Skeletal muscle satellite cell (primary cell): ENCODE measurements around the gene RC3H2.

Experiments used
- H3K27me3 ChIP-seq: 2 replicates; pipeline ENCODE4 v1.7.0; 2013; ENCODE audit warnings: low read length; ENCODE audit not compliant: control insufficient read depth, insufficient read depth
- H3K36me3 ChIP-seq: 2 replicates; pipeline ENCODE4 v1.7.0; 2013; ENCODE audit warnings: mild to moderate bottlenecking, control low read depth, low read length; ENCODE audit not compliant: insufficient read depth
- H3K4me1 ChIP-seq: 2 replicates; pipeline ENCODE4 v1.7.0; 2013; ENCODE audit warnings: low read length; ENCODE audit not compliant: control insufficient read depth, insufficient read depth
- H3K4me2 ChIP-seq: 2 replicates; pipeline ENCODE4 v1.7.0; 2013; ENCODE audit warnings: mild to moderate bottlenecking, low read length
- H3K4me3 ChIP-seq: 2 replicates; pipeline ENCODE4 v1.7.0; 2013; ENCODE audit warnings: low read length
- H3K9ac ChIP-seq: 2 replicates; pipeline ENCODE4 v1.7.0; 2013; ENCODE audit warnings: mild to moderate bottlenecking, low read depth, low read length, moderate library complexity
- H3K9me3 ChIP-seq: replicated peaks from 2 replicates; pipeline ENCODE4 v1.7.0; 2013; ENCODE audit warnings: mild to moderate bottlenecking, control low read depth, low read length

The RC3H2 gene

GRCh38 chr9:122940749-122941581 lies 35.8 kb upstream of the RC3H2 start, which contains the start of gene RABGAP1:
RABGAP1 (plus strand) TSS chr9:122941020; CDS start chr9:122957060, 16,040 bp downstream.
- H3K27me3 ChIP-seq = no peaks in the 10 kb centered on the region
- peak within 1 kb of the TSS; percentile 90 for H3K4me2 ChIP-seq
- H3K9me3 ChIP-seq = no peaks in the 10 kb centered on the region
- H3K9ac ChIP-seq = peak within 1 kb of the TSS; percentile 91
- peak within 1 kb of the TSS; percentile 94 for H3K4me3 ChIP-seq
- peaks cover 6% of the 10 kb centered on the region for H3K4me1 ChIP-seq
- peaks cover 13% of the 10 kb centered on the region for H3K36me3 ChIP-seq

DNA sequence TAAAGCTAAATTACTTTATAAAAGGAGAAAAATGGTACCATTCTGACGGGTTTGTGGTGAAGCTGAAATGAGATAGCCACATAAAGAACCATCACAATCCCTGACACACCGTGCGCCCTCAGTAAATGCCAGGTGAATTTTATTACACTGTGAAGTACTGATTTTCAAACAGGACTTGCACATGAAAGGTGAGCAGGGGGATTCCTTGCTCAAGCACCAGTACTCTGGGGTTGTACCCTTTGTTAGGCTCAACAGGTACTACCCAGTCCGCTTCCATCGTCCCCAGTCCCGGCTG lies 35.2 kb upstream of the RC3H2 start:
- H3K36me3 ChIP-seq = peaks cover 13% of the 10 kb centered on the region
- H3K27me3 ChIP-seq = no peaks in the 10 kb centered on the region
- no peaks in the 10 kb centered on the region for H3K9me3 ChIP-seq
- H3K9ac ChIP-seq = peak overlapping the region; percentile 17
- peak overlapping the region; percentile 79 for H3K4me2 ChIP-seq
- H3K4me3 ChIP-seq = peak overlapping the region; percentile 65
- H3K4me1 ChIP-seq = peaks cover 6% of the 10 kb centered on the region

GRCh38 chr9:122939601-122940000 lies 34.4 kb upstream of the RC3H2 start:
- Histone ChIP-seq H3K27me3 (no peaks in the 10 kb centered on the region), H3K9ac (no peak overlapping the region), H3K4me3 (no peak overlapping the region)

DNA sequence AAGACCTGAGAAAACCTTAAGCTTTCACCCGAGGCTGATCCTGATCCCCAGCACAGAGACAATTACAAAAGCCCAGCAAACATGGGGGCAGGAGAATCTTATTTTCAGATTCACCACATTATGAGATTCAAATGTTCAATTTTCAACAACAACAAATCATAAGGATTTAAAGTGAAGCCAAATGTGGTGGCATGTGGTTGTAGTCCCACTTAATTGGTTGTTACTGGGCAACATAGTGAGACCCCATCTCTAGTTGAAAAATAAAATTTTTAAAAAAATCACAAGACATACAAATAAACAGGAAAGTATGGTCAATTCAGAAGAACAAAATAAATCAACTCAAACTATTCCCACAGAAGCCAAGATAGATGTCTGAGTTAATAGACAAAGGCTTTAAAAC lies 31.7 kb upstream of the RC3H2 start:
- no peak overlapping the region for H3K9ac ChIP-seq
- no peaks in the 10 kb centered on the region for H3K27me3 ChIP-seq

More at GRCh38 chr9:122939601-122940000, 34.4 kb upstream of the RC3H2 start:
- Histone ChIP-seq H3K9me3 (no peaks in the 10 kb centered on the region), H3K4me1 (peaks cover 6% of the 10 kb centered on the region), H3K36me3 (peaks cover 13% of the 10 kb centered on the region), H3K4me2 (no peak overlapping the region)

DNA sequence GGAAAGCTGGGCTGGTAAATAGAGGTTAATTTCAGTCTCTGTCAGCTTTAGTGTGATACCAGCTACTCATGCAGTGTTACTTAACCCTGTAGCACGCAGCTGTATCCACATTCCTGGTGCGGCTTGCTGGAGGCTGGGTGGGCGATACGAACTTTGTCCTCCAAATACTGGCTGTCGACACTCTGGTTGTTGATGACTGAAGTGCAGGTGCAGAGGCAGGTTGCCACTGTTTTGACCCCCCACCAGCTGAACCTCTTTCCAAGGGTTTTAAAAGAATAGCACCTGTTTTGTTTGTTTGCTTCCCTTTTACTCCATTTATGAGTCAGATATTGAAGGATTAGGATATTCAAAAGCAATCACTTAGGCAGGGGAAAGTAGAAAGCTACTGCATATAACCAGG lies 31.3 kb upstream of the RC3H2 start:
- no peak overlapping the region for H3K4me2 ChIP-seq
- peaks cover 9% of the 10 kb centered on the region for H3K4me1 ChIP-seq
- peaks cover 13% of the 10 kb centered on the region for H3K36me3 ChIP-seq
- H3K4me3 ChIP-seq = no peak overlapping the region
- H3K9ac ChIP-seq = no peak overlapping the region
- H3K9me3 ChIP-seq = no peaks in the 10 kb centered on the region
- H3K27me3 ChIP-seq = no peaks in the 10 kb centered on the region

More for the DNA sequence above, 31.7 kb upstream of the RC3H2 start:
- Histone ChIP-seq H3K9me3 (no peaks in the 10 kb centered on the region), H3K4me1 (peaks cover 9% of the 10 kb centered on the region), H3K4me2 (no peak overlapping the region), H3K36me3 (peaks cover 13% of the 10 kb centered on the region), H3K4me3 (no peak overlapping the region)

- no peaks in the 10 kb centered on the region for H3K27me3 ChIP-seq
- H3K4me3 ChIP-seq = peak within 1 kb of the TSS; percentile 81
- peaks cover 3% of the 10 kb centered on the region for H3K36me3 ChIP-seq
- H3K4me2 ChIP-seq = peak within 1 kb of the TSS; percentile 83
- H3K4me1 ChIP-seq = peaks cover 9% of the 10 kb centered on the region
- peak within 1 kb of the TSS; percentile 93 for H3K9ac ChIP-seq
- no peaks in the 10 kb centered on the region for H3K9me3 ChIP-seq
These were observed 26.3 kb upstream of the RC3H2 start, which contains the start of gene ZBTB26 for GRCh38 chr9:122931226-122932121. ZBTB26 (minus strand) TSS chr9:122931512; CDS start chr9:122919934, 11,578 bp downstream.

DNA sequence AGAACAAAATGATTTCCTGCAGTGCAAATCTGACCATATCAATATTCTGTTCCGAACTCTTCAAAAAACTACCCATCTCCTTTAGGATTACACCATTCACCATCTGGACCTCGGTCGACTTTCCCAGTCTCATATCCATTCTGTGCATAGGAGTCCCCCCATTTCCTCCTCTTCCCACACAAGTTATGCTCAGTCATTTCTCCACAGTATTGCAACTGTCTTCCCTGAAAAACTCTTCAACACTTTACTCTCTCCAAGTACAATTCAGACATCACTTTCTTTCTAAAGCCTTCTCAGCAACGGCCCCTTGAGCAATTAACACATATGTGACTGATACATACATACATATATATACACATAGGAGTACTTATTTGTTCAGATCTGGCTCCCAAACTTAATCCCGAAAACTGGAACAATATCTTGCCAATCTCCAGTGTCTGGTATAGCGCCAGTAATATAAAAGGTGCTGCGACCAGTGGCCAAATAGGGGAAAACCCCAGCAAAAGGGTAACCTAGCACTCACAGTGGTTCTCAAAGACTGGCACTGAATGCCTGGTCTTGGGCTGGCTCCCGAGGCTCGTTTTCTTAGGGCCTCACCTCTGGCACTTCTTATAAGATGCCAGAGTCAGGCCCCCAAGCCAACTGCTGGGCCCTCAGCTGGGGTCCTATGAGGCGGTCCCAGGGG lies 25.5 kb upstream of the RC3H2 start:
- peak overlapping the region; percentile 82 for H3K4me2 ChIP-seq
- H3K4me3 ChIP-seq = peak overlapping the region; percentile 81

DNA sequence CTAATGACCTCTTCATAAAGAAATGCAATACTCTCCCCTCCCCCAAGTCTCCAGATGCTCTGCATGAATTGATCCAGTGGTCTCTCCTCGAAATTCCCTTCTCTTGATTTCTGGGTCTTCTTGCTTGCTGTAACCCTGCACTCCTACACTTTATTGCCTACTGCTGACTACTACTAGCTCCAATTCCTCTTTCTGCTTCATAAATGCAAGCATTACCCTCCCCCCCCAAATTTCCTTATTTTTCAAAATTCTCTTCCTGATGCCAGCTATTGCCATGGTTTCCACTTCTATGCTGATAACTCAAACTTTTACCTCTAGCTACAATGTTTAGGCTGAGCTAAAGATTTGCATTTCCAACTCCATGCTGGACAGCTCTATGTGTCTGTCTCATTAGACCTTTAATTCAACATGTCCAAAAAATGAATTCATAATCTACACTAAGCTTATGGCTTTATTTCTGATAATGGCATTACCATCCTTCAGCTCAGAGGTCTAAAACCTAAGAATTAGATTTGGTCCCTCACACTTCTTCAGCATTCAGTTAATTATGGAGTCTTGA lies 24.7 kb upstream of the RC3H2 start:
- Histone ChIP-seq H3K36me3 (no peaks in the 10 kb centered on the region), H3K27me3 (no peaks in the 10 kb centered on the region), H3K9me3 (no peaks in the 10 kb centered on the region), H3K4me2 (peak overlapping the region; percentile 82), H3K4me1 (peaks cover 9% of the 10 kb centered on the region), H3K9ac (no peak overlapping the region), H3K4me3 (peak overlapping the region; percentile 81)

More for the DNA sequence above, 25.5 kb upstream of the RC3H2 start:
- Histone ChIP-seq H3K36me3 (no peaks in the 10 kb centered on the region), H3K9ac (peak overlapping the region; percentile 93), H3K27me3 (no peaks in the 10 kb centered on the region), H3K9me3 (no peaks in the 10 kb centered on the region), H3K4me1 (peaks cover 9% of the 10 kb centered on the region)

DNA sequence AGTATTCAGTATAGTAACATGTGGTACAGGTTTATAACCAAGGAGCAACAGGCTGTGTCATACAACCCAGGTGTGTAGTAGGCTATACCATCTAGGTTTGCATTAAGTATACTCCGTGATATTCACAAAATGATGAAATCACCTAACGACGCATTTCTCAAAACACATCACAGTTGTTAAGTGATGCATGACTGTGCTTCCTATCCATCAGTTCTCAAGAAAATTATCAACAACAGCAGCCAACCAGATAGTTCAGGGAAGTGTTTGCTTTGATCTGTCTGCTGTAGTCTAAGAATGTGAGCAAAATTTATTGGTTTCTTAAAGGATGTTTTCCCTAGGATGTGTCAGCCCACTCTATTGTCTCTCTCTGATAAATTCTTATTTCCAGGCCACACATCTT lies 18.8 kb upstream of the RC3H2 start:
- Histone ChIP-seq H3K9ac (no peak overlapping the region), H3K27me3 (no peaks in the 10 kb centered on the region), H3K4me1 (no peaks in the 10 kb centered on the region), H3K4me2 (no peak overlapping the region), H3K4me3 (no peak overlapping the region), H3K36me3 (peaks cover 4% of the 10 kb centered on the region), H3K9me3 (no peaks in the 10 kb centered on the region)

GRCh38 chr9:122922713-122923112 lies 17.6 kb upstream of the RC3H2 start:
- Histone ChIP-seq H3K9me3 (no peaks in the 10 kb centered on the region), H3K4me2 (no peak overlapping the region), H3K27me3 (no peaks in the 10 kb centered on the region)

DNA sequence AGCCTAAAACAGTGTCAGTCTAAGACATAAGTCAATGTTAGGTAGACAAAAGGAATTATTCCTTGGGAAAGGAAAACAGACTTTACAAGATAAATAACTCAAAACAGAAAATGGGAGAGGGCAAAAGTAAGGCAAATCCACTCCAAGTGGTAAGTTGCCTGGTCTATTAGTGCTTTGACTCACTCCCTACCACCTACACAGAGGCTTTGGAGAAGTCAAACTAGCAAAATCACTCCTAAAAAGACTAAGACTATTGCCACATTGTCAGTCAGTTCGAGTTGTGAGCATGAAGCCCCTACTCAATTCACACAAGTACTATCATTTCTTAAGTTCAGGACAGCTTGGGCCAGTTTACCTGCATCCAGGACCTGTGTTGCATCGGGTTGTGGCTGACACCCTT lies 13.2 kb upstream of the RC3H2 start:
- Histone ChIP-seq H3K9me3 (no peaks in the 10 kb centered on the region), H3K36me3 (peaks cover 11% of the 10 kb centered on the region), H3K27me3 (no peaks in the 10 kb centered on the region), H3K4me3 (no peak overlapping the region), H3K9ac (no peak overlapping the region), H3K4me1 (no peaks in the 10 kb centered on the region), H3K4me2 (no peak overlapping the region)

More at GRCh38 chr9:122922713-122923112, 17.6 kb upstream of the RC3H2 start:
- Histone ChIP-seq H3K4me3 (no peak overlapping the region), H3K9ac (no peak overlapping the region), H3K36me3 (peaks cover 11% of the 10 kb centered on the region), H3K4me1 (no peaks in the 10 kb centered on the region)
